ENCODE data around the gene TMEFF1. TPM values are rescaled to one million over a fixed set of nuclear protein-coding genes. Genes with fewer than 3 reads are reported as not detected.
A peak's percentile ranks its signal among the peaks of the same experiment; 100 is the strongest.

Gene TMEFF1
- total and polyA plus RNA-seq, 4 donors = 13.1 to 18.0 (median 15.7) TPM

DNA sequence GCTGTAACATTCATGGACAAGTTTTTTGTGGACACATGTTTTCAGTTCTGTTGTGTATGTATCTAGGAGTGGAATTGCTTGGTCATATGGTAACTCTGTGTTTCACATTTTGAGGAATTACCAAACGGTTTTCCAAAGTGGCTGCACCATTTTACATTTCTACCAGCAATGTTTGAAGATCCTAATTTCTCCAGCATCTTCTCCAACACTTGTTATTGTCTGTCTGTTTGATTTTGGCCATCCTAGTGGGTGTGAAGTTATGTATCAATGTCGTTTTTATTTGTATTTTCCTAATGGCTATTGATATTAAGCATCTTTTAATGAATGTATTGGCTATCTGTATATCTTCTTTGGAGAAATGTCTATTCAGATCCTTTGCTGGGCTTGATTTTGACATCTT, 6.9 kb downstream of the TMEFF1 start:
- Histone ChIP-seq H3K9me3 (ENCODE audit: control insufficient read depth, insufficient read depth, low read length) (no peaks in the 10 kb centered on the region), H3K36me3 (ENCODE audit: control insufficient read depth, insufficient read depth, low read length) (no peaks in the 10 kb centered on the region), H3K27me3 (ENCODE audit: control insufficient read depth, insufficient read depth, low read length) (no peaks in the 10 kb centered on the region), H3K4me1 (ENCODE audit: control insufficient read depth, insufficient read depth, low read length) (peaks cover under 1% of the 10 kb centered on the region), H3K27ac (ENCODE audit: low read depth, low read length) (no peak overlapping the region), H3K4me3 (ENCODE audit: low read depth, low read length) (no peak overlapping the region)
- no CpG with 5 or more reads among the region's 2 CpGs for WGBS (ENCODE audit: insufficient coverage)
- no peak for DNase-seq (ENCODE audit: low read depth in 4 of 6, low spot score in 6 of 6)

GRCh38 chr9:100485196-100485595, 12.2 kb downstream of the TMEFF1 start:
- Histone ChIP-seq H3K27me3 (ENCODE audit: control insufficient read depth, insufficient read depth, low read length) (no peaks in the 10 kb centered on the region), H3K4me1 (ENCODE audit: control insufficient read depth, insufficient read depth, low read length) (no peaks in the 10 kb centered on the region), H3K36me3 (ENCODE audit: control insufficient read depth, insufficient read depth, low read length) (no peaks in the 10 kb centered on the region), H3K27ac (ENCODE audit: low read depth, low read length) (no peak overlapping the region), H3K4me3 (ENCODE audit: low read depth, low read length) (no peak overlapping the region), H3K9me3 (ENCODE audit: control insufficient read depth, insufficient read depth, low read length) (no peaks in the 10 kb centered on the region)
- no peak for DNase-seq (ENCODE audit: low read depth in 4 of 6, low spot score in 6 of 6)
- no CpG with 5 or more reads among the region's 1 CpG for WGBS (ENCODE audit: insufficient coverage)

GRCh38 chr9:100486479-100487176, 13.7 kb downstream of the TMEFF1 start:
- WGBS (ENCODE audit: insufficient coverage) = 100% methylated on average over 7 of the region's 10 CpGs
- Histone ChIP-seq H3K4me1 (ENCODE audit: control insufficient read depth, insufficient read depth, low read length) (no peaks in the 10 kb centered on the region), H3K4me3 (ENCODE audit: low read depth, low read length) (no peak overlapping the region), H3K36me3 (ENCODE audit: control insufficient read depth, insufficient read depth, low read length) (no peaks in the 10 kb centered on the region), H3K27ac (ENCODE audit: low read depth, low read length) (no peak overlapping the region), H3K9me3 (ENCODE audit: control insufficient read depth, insufficient read depth, low read length) (no peaks in the 10 kb centered on the region), H3K27me3 (ENCODE audit: control insufficient read depth, insufficient read depth, low read length) (no peaks in the 10 kb centered on the region)
- no peak for DNase-seq (ENCODE audit: low read depth in 4 of 6, low spot score in 6 of 6)

DNA sequence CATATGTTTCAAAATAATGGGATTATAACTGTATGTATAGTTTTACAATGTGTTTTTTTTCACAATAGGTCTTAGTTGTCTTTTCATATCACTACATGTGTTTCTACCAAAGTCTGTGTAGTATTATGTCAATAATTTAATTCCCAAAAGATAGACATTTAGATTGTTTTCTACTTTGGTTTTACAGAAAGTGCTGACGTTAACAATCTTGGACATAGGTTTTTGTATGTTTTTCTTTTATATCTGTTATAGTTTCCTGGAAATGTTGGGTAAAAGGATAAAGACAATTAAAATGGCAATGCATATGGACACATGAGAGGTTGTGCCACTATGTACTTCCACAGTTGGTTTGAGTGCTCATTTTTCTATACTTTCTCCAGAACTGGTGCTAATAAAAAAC, 15.2 kb downstream of the TMEFF1 start:
- WGBS (ENCODE audit: insufficient coverage) = no CpG with 5 or more reads among the region's 1 CpG
- no peak overlapping the region for H3K27ac ChIP-seq (ENCODE audit: low read depth, low read length)
- H3K4me1 ChIP-seq (ENCODE audit: control insufficient read depth, insufficient read depth, low read length) = no peaks in the 10 kb centered on the region
- H3K4me3 ChIP-seq (ENCODE audit: low read depth, low read length) = no peak overlapping the region
- no peaks in the 10 kb centered on the region for H3K36me3 ChIP-seq (ENCODE audit: control insufficient read depth, insufficient read depth, low read length)
- no peaks in the 10 kb centered on the region for H3K9me3 ChIP-seq (ENCODE audit: control insufficient read depth, insufficient read depth, low read length)
- H3K27me3 ChIP-seq (ENCODE audit: control insufficient read depth, insufficient read depth, low read length) = no peaks in the 10 kb centered on the region
- DNase-seq (ENCODE audit: low read depth in 4 of 6, low spot score in 6 of 6) = no peak

DNA sequence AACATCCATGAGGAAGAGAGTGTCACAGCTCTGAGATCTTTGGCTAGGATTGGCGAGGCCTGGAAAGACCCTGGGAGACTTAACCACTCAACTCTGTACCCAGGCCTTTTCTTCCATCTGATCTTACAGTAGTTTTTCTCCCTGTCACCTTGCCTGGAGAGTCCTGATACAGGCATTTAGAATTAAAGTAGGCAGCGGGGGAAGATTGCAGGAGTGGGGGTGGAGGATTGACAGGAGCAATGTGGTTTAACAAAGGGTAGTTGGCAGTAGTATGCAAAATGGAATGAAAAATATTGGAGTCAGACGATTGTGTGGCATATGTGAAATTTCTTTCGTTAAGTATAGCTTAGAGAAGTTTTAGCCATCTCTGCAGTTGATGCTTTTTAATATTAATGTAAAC, 16.9 kb downstream of the TMEFF1 start:
- no peak overlapping the region for H3K4me3 ChIP-seq (ENCODE audit: low read depth, low read length)
- no peak overlapping the region for H3K27ac ChIP-seq (ENCODE audit: low read depth, low read length)
- no peaks in the 10 kb centered on the region for H3K4me1 ChIP-seq (ENCODE audit: control insufficient read depth, insufficient read depth, low read length)
- DNase-seq (ENCODE audit: low read depth in 4 of 6, low spot score in 6 of 6) = no peak
- no peaks in the 10 kb centered on the region for H3K27me3 ChIP-seq (ENCODE audit: control insufficient read depth, insufficient read depth, low read length)
- WGBS (ENCODE audit: insufficient coverage) = 67% methylated on average over 1 of the region's 4 CpGs
- H3K36me3 ChIP-seq (ENCODE audit: control insufficient read depth, insufficient read depth, low read length) = no peaks in the 10 kb centered on the region
- H3K9me3 ChIP-seq (ENCODE audit: control insufficient read depth, insufficient read depth, low read length) = no peaks in the 10 kb centered on the region

DNA sequence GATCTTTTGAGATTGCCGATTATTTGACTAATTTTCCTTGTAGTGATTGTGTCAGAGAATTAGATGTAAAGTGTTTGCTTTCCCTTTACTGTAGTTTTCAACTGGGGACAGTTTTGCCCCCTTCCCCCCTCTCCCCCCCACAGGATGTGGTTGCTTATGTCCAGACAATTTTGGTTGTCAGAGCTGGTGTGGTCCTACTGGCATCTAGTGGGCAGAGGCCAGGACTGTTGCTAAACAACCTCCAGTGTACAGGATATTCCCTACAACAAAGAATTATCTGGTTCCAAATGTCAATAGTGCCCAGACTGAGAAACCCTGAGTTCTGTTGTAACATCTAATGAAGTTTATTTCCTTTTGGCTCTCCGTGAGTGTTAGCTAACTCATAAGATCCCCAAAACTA, 20.0 kb downstream of the TMEFF1 start:
- H3K27me3 ChIP-seq (ENCODE audit: control insufficient read depth, insufficient read depth, low read length) = no peaks in the 10 kb centered on the region
- H3K4me1 ChIP-seq (ENCODE audit: control insufficient read depth, insufficient read depth, low read length) = no peaks in the 10 kb centered on the region
- no peak overlapping the region for H3K4me3 ChIP-seq (ENCODE audit: low read depth, low read length)
- WGBS (ENCODE audit: insufficient coverage) = no CpG with 5 or more reads among the region's 2 CpGs
- no peaks in the 10 kb centered on the region for H3K36me3 ChIP-seq (ENCODE audit: control insufficient read depth, insufficient read depth, low read length)
- H3K27ac ChIP-seq (ENCODE audit: low read depth, low read length) = no peak overlapping the region
- DNase-seq (ENCODE audit: low read depth in 4 of 6, low spot score in 6 of 6) = peak in 1 of 6 donors; percentile 17
- H3K9me3 ChIP-seq (ENCODE audit: control insufficient read depth, insufficient read depth, low read length) = no peaks in the 10 kb centered on the region

- peaks cover 4% of the 10 kb centered on the region for H3K36me3 ChIP-seq (ENCODE audit: control insufficient read depth, insufficient read depth, low read length)
- no peak overlapping the region for H3K27ac ChIP-seq (ENCODE audit: low read depth, low read length)
- DNase-seq (ENCODE audit: low read depth in 4 of 6, low spot score in 6 of 6) = no peak
- H3K4me1 ChIP-seq (ENCODE audit: control insufficient read depth, insufficient read depth, low read length) = no peaks in the 10 kb centered on the region
- no CpG with 5 or more reads among the region's 5 CpGs for WGBS (ENCODE audit: insufficient coverage)
- no peak overlapping the region for H3K4me3 ChIP-seq (ENCODE audit: low read depth, low read length)
- no peaks in the 10 kb centered on the region for H3K9me3 ChIP-seq (ENCODE audit: control insufficient read depth, insufficient read depth, low read length)
- no peaks in the 10 kb centered on the region for H3K27me3 ChIP-seq (ENCODE audit: control insufficient read depth, insufficient read depth, low read length)
Measured at GRCh38 chr9:100498592-100498991, 25.6 kb downstream of the TMEFF1 start.

DNA sequence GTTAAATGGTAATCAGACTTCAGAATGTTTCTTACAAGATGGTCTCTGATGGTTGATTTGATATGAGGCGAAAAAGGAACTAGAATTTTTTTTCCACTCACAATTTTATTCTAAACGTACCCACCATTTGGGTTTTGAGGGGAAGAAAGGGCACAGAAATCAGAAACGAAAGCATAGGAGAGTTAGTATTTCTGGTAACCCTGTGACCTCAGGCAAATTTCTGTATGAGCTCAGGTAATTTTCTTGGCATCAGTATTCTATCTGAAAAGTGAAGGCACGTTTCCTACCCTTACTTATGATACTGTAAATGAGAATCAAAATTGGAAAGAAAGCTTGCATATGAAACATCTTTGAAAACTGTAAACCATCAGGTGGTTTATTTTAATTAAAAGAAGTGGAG, 26.5 kb downstream of the TMEFF1 start:
- no peaks in the 10 kb centered on the region for H3K27me3 ChIP-seq (ENCODE audit: control insufficient read depth, insufficient read depth, low read length)
- peaks cover 4% of the 10 kb centered on the region for H3K36me3 ChIP-seq (ENCODE audit: control insufficient read depth, insufficient read depth, low read length)
- H3K9me3 ChIP-seq (ENCODE audit: control insufficient read depth, insufficient read depth, low read length) = no peaks in the 10 kb centered on the region
- WGBS (ENCODE audit: insufficient coverage) = no CpG with 5 or more reads among the region's 4 CpGs
- H3K4me1 ChIP-seq (ENCODE audit: control insufficient read depth, insufficient read depth, low read length) = no peaks in the 10 kb centered on the region
- no peak overlapping the region for H3K27ac ChIP-seq (ENCODE audit: low read depth, low read length)
- no peak for DNase-seq (ENCODE audit: low read depth in 4 of 6, low spot score in 6 of 6)
- no peak overlapping the region for H3K4me3 ChIP-seq (ENCODE audit: low read depth, low read length)

DNA sequence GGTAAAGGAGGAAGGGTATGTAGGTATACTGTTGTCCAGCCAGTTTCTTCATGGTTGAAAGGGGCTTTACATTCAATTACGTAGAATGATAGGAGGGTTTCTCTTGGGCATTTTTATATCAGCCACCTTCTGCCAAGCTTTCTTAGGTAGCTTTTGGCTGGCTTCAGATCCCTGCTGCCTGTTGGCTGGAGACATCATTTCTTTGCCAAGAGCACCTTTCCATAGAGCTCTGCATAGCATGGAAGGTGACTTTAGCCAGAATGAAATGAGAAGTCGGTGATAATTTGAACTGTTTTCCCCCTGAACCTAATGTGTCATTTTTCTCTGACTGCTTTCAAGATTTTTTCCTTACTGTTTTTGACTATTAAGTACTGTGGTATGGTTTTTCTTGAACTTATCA, 26.9 kb downstream of the TMEFF1 start:
- Histone ChIP-seq H3K4me3 (ENCODE audit: low read depth, low read length) (no peak overlapping the region), H3K36me3 (ENCODE audit: control insufficient read depth, insufficient read depth, low read length) (peaks cover 4% of the 10 kb centered on the region), H3K27ac (ENCODE audit: low read depth, low read length) (no peak overlapping the region), H3K4me1 (ENCODE audit: control insufficient read depth, insufficient read depth, low read length) (no peaks in the 10 kb centered on the region), H3K27me3 (ENCODE audit: control insufficient read depth, insufficient read depth, low read length) (no peaks in the 10 kb centered on the region), H3K9me3 (ENCODE audit: control insufficient read depth, insufficient read depth, low read length) (no peaks in the 10 kb centered on the region)
- no CpG with 5 or more reads among the region's 2 CpGs for WGBS (ENCODE audit: insufficient coverage)
- DNase-seq (ENCODE audit: low read depth in 4 of 6, low spot score in 6 of 6) = no peak

DNA sequence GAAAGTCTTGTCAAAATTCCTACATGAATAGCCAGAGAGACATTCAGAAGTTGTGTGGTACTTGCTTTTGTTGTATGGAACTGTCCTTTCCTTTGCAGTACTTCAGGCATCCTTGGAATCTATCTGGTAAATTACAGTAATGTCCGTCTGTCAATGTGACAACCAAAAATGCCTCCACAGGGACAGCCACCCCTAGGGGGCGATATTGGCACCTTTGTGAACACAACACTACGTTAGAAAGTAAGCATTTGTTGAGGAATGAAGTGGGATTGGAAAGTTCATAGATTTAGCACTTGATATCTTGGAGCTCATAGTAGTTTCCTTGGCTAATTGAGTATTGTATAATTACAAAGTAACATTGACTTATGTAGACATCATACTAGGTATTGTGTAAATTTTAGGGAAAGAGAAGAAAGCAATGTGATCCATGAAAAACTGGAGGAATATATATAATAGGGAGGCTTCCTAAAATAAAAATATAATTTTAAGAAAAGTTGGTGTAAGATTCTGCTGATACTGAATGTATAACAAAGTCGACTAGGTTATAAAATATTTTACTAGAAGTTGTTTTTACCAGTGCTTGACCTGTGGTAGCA, 32.7 kb downstream of the TMEFF1 start:
- Histone ChIP-seq H3K27ac (ENCODE audit: low read depth, low read length) (no peak overlapping the region), H3K4me3 (ENCODE audit: low read depth, low read length) (no peak overlapping the region), H3K4me1 (ENCODE audit: control insufficient read depth, insufficient read depth, low read length) (no peaks in the 10 kb centered on the region), H3K9me3 (ENCODE audit: control insufficient read depth, insufficient read depth, low read length) (no peaks in the 10 kb centered on the region), H3K27me3 (ENCODE audit: control insufficient read depth, insufficient read depth, low read length) (no peaks in the 10 kb centered on the region), H3K36me3 (ENCODE audit: control insufficient read depth, insufficient read depth, low read length) (peaks cover 4% of the 10 kb centered on the region)
- no CpG with 5 or more reads among the region's 4 CpGs for WGBS (ENCODE audit: insufficient coverage)
- no peak for DNase-seq (ENCODE audit: low read depth in 4 of 6, low spot score in 6 of 6)

Data from spinal cord (tissue), 10 donors.